Smooth muscle cell (in vitro differentiated cells): ENCODE data around the gene NRXN3. TPM values are rescaled to one million over a fixed set of nuclear protein-coding genes. Genes with fewer than 3 reads are reported as not detected.
A peak's percentile ranks its signal among the peaks of the same experiment; 100 is the strongest.
"Not testable (repeated sequence)": the region's sequence is repeated elsewhere in the genome, so short reads cannot be mapped to it uniquely, and the experiment has no call there.

ENCODE experiments used
- DNase-seq: peaks from one replicate; lab custom pipeline; 2025; ENCODE audit not compliant: unreplicated experiment; lab: John Stamatoyannopoulos, UW
- H2AFZ ChIP-seq: fragments of 200-600 bp; sonication (generic); 2 replicates; pipeline ENCODE4 v1.6.0; 2016; ENCODE audit warnings: antibody characterized with exemption, low read depth, mild to moderate bottlenecking
- H3F3A ChIP-seq: fragments of 200-600 bp; sonication (generic); 2 replicates; pipeline ENCODE4 v1.6.0; 2017; ENCODE audit warnings: antibody characterized with exemption, low read depth
- H3K27ac ChIP-seq: fragments of 200-600 bp; sonication (generic); 2 replicates; pipeline ENCODE4 v1.5.1; 2016; ENCODE audit warnings: low read depth, mild to moderate bottlenecking
- H3K27me3 ChIP-seq: fragments of 200-600 bp; sonication (generic); 2 replicates; pipeline ENCODE4 v1.6.1; 2016; ENCODE audit warnings: low read depth, mild to moderate bottlenecking
- H3K36me3 ChIP-seq: fragments of 200-600 bp; sonication (generic); 2 replicates; pipeline ENCODE4 v1.5.1; 2016; ENCODE audit warnings: low read depth
- H3K4me1 ChIP-seq: fragments of 200-600 bp; sonication (generic); 2 replicates; pipeline ENCODE4 v1.5.1; 2016; ENCODE audit warnings: low read depth
- H3K4me2 ChIP-seq: fragments of 200-600 bp; sonication (generic); 2 replicates; pipeline ENCODE4 v1.6.0; 2016; ENCODE audit warnings: mild to moderate bottlenecking
- H3K4me3 ChIP-seq: fragments of 200-600 bp; sonication (generic); 2 replicates; pipeline ENCODE4 v1.5.1; 2016; ENCODE audit warnings: mild to moderate bottlenecking
- H3K79me2 ChIP-seq: fragments of 200-600 bp; sonication (generic); 2 replicates; pipeline ENCODE4 v1.6.0; 2016; ENCODE audit warnings: low read depth, mild to moderate bottlenecking
- H3K9ac ChIP-seq: fragments of 200-600 bp; sonication (generic); 2 replicates; pipeline ENCODE4 v1.6.0; 2016; ENCODE audit warnings: low read depth
- H3K9me3 ChIP-seq: fragments of 200-600 bp; sonication (generic); replicated peaks from 2 replicates; pipeline ENCODE4 v1.5.1; 2016; ENCODE audit warnings: low read depth
- H4K20me1 ChIP-seq: fragments of 200-600 bp; sonication (generic); 2 replicates; pipeline ENCODE4 v1.6.0; 2016; ENCODE audit warnings: low read depth
- CTCF ChIP-seq: fragments of 200-600 bp; sonication (generic); IDR thresholded peaks from 2 replicates; pipeline ENCODE4 v1.5.1; 2017; ENCODE audit warnings: borderline replicate concordance, mild to moderate bottlenecking, antibody characterized with exemption; ENCODE audit not compliant: insufficient read depth, poor library complexity, severe bottlenecking
- whole genome bisulfite sequencing: methylation state at CpG from one replicate; pipeline ENCODE4 v1.1.7; 2016; ENCODE audit warnings: low lambda C conversion rate; 5-methylcytosine and 5-hydroxymethylcytosine counted together
- polyA plus RNA-seq: library from polyadenylated mRNA; unstranded; fragments of >200 nt; fragmentation: Nextera tagmentation; extraction: Ambion mirVana; gene quantifications from 2 replicates; pipeline ENCODE4 v1.2.1, GENCODE V29; 2016
- total RNA-seq: library from RNA; depleted of rRNA; stranded (reverse); fragments of >200 nt; gene quantifications from 2 replicates; pipeline ENCODE4 v1.2.3, GENCODE V29; 2014

Gene NRXN3
- total and polyA plus RNA-seq, 2 experiments from 2014 or later, result 1.2 to 7.0 TPM

GRCh38 chr14:79767251-79767650 is 1597.1 kb downstream of the NRXN3 start:
- TF ChIP-seq CTCF, result no peak
- H3K27me3 ChIP-seq, result no peaks in the 10 kb centered on the region
- no peaks in the 10 kb centered on the region for H3K79me2 ChIP-seq
- no peaks in the 10 kb centered on the region for H3K4me1 ChIP-seq
- H3K27ac ChIP-seq, result no peak overlapping the region
- H3K9ac ChIP-seq, result no peak overlapping the region
- H3K36me3 ChIP-seq, result no peaks in the 10 kb centered on the region
- no peaks in the 10 kb centered on the region for H3F3A ChIP-seq
- no peaks in the 10 kb centered on the region for H3K9me3 ChIP-seq
- no peak overlapping the region for H3K4me3 ChIP-seq
- no peaks in the 10 kb centered on the region for H4K20me1 ChIP-seq
- no peak for DNase-seq
- no peak overlapping the region for H3K4me2 ChIP-seq
- 79% methylated on average over 1 of the region's 1 CpG for WGBS
- no peak overlapping the region for H2AFZ ChIP-seq

GRCh38 chr14:79767721-79768120 is 1597.5 kb downstream of the NRXN3 start:
- H3K4me1 ChIP-seq, H3K27ac ChIP-seq, H3K27me3 ChIP-seq, H3K4me2 ChIP-seq, H3K9me3 ChIP-seq, H4K20me1 ChIP-seq, H3K79me2 ChIP-seq, H3K9ac ChIP-seq, DNase-seq, H3K36me3 ChIP-seq, H2AFZ ChIP-seq, H3K4me3 ChIP-seq, H3F3A ChIP-seq: not testable (repeated sequence)
- WGBS, result 93% methylated on average over 14 of the region's 14 CpGs

GRCh38 chr14:79781882-79782281 is 1611.7 kb downstream of the NRXN3 start:
- no peak overlapping the region for H2AFZ ChIP-seq
- no peak for TF ChIP-seq CTCF
- 63% methylated on average over 2 of the region's 2 CpGs for WGBS
- no peak overlapping the region for H3K27ac ChIP-seq
- H3K9me3 ChIP-seq, result no peaks in the 10 kb centered on the region
- DNase-seq, result no peak
- no peak overlapping the region for H3K9ac ChIP-seq
- peak overlapping the region; percentile 51 for H3K4me2 ChIP-seq
- H3K4me3 ChIP-seq, result no peak overlapping the region
- no peaks in the 10 kb centered on the region for H3K79me2 ChIP-seq
- no peaks in the 10 kb centered on the region for H3K27me3 ChIP-seq
- H3F3A ChIP-seq, result no peaks in the 10 kb centered on the region
- no peaks in the 10 kb centered on the region for H3K36me3 ChIP-seq
- H3K4me1 ChIP-seq, result no peaks in the 10 kb centered on the region
- H4K20me1 ChIP-seq, result no peaks in the 10 kb centered on the region

GRCh38 chr14:79783041-79783440 is 1612.9 kb downstream of the NRXN3 start:
- Histone ChIP-seq H3K9me3 (no peaks in the 10 kb centered on the region), H3K4me1 (no peaks in the 10 kb centered on the region), H2AFZ (no peak overlapping the region), H3K27ac (no peak overlapping the region), H3K9ac (no peak overlapping the region), H3F3A (no peaks in the 10 kb centered on the region), H3K36me3 (no peaks in the 10 kb centered on the region), H3K27me3 (no peaks in the 10 kb centered on the region), H3K4me3 (no peak overlapping the region), H4K20me1 (no peaks in the 10 kb centered on the region), H3K79me2 (no peaks in the 10 kb centered on the region), H3K4me2 (no peak overlapping the region)
- DNase-seq, result no peak
- 43% methylated on average over 4 of the region's 4 CpGs for WGBS
- TF ChIP-seq CTCF, result no peak
